Panc1 (cell line): ENCODE measurements around the gene CCDC178. TPM values are rescaled to one million over a fixed set of nuclear protein-coding genes. Genes with fewer than 3 reads are reported as not detected.

ENCODE experiments used
- ATAC-seq: fragments of 200-7000 bp; cut with Tn5 transposase; 2 replicates; pipeline ENCODE4 v1.9.1; 2020; ENCODE audit warnings: mild to moderate bottlenecking, moderate library complexity
- BruUV-seq: library from RNA; stranded (reverse); fragments of 400-500 nt; replicated peaks from 2 replicates; lab custom pipeline; 2021; lab: Mats Ljungman, UMichigan
- CTCF ChIA-PET: fragments of 300-600 bp; sonication (Branson Sonifier 250); formaldehyde crosslinking; loops from one replicate; lab custom pipeline; 2022; ENCODE audit warnings: antibody characterized with exemption; lab: Charles Lee
- POLR2A ChIA-PET: fragments of 300-600 bp; sonication (Branson Sonifier 250); formaldehyde crosslinking; loops from one replicate; lab custom pipeline; 2022; ENCODE audit warnings: antibody characterized with exemption; lab: Charles Lee
- DNase-seq: peaks from one replicate; pipeline ENCODE4 v3.0.0-alpha.2; 2010; ENCODE audit warnings: low read depth, low spot score
- H3K27ac ChIP-seq: 2 replicates; pipeline ENCODE4 v1.5.1; 2011; ENCODE audit warnings: mild to moderate bottlenecking, low read length, inconsistent platforms
- H3K27me3 ChIP-seq: fragments of 200-500 bp; sonication (Bioruptor generic); 2 replicates; pipeline ENCODE4 v1.6.0; 2014; ENCODE audit warnings: low read length, inconsistent platforms; ENCODE audit not compliant: control insufficient read depth, insufficient read depth
- H3K36me3 ChIP-seq: fragments of 200-500 bp; sonication (Bioruptor generic); 2 replicates; pipeline ENCODE4 v1.5.1; 2014; ENCODE audit warnings: inconsistent platforms, mild to moderate bottlenecking, low read length, moderate library complexity; ENCODE audit not compliant: control insufficient read depth, insufficient read depth
- H3K4me1 ChIP-seq: 2 replicates; pipeline ENCODE4 v1.5.1; 2011; ENCODE audit warnings: inconsistent platforms, mild to moderate bottlenecking, low read length, moderate library complexity; ENCODE audit not compliant: control insufficient read depth, insufficient read depth
- H3K4me3 ChIP-seq, 2 experiments: 2 replicates each; pipeline ENCODE4 v1.5.1; 2011 to 2012; ENCODE audit warnings: low read depth in 2 of 2, low read length in 2 of 2, mild to moderate bottlenecking in 2 of 2, inconsistent platforms in 1 of 2, moderate library complexity in 1 of 2
- H3K9me3 ChIP-seq: fragments of 200-500 bp; sonication (Bioruptor generic); 2 replicates; pipeline ENCODE4 v1.5.1; 2014; ENCODE audit warnings: low read depth, mild to moderate bottlenecking, inconsistent platforms, low read length, moderate library complexity; ENCODE audit not compliant: control insufficient read depth, insufficient read depth
- CTCF ChIP-seq: fragments of 450-650 bp; IDR thresholded peaks from 2 replicates; pipeline ENCODE4 v1.5.1; 2017; ENCODE audit warnings: mild to moderate bottlenecking
- POLR2AphosphoS5 ChIP-seq: IDR thresholded peaks from 2 replicates; pipeline ENCODE4 v1.6.1; 2012; ENCODE audit warnings: mild to moderate bottlenecking, low read depth, low read length, moderate library complexity
- REST ChIP-seq, 2 experiments: IDR thresholded peaks; 2 replicates each; pipeline ENCODE4 v1.6.1; 2011 to 2012; ENCODE audit warnings: low read depth in 2 of 2, control low read depth in 1 of 2, low read length in 1 of 2, mild to moderate bottlenecking in 1 of 2, moderate library complexity in 1 of 2; ENCODE audit not compliant: insufficient read depth in 1 of 2
- SIN3A ChIP-seq: IDR thresholded peaks from 2 replicates; pipeline ENCODE4 v1.6.1; 2012; ENCODE audit warnings: low read depth, mild to moderate bottlenecking, low read length, moderate library complexity, borderline replicate concordance; ENCODE audit not compliant: insufficient read depth
- TCF7L2 ChIP-seq: IDR thresholded peaks from 2 replicates; pipeline ENCODE4 v1.6.1; 2011; ENCODE audit warnings: mild to moderate bottlenecking, low read depth, low read length, inconsistent platforms
- in situ Hi-C: cut with HindIII; loops from 2 replicates; pipeline ENCODE4 v1.10.0; 2016; ENCODE audit warnings: low sequenced_read_pairs, low pct_unique_long_range_greater_than_20kb
- intact Hi-C: fragments of 100-400 bp; cut with micrococcal nuclease; formaldehyde crosslinking; loops from one replicate; pipeline ENCODE4 v1.10.0; 2022; ENCODE audit not compliant: unreplicated experiment
- total RNA-seq: library from RNA; stranded (reverse); gene quantifications from one replicate; pipeline ENCODE4 v1.2.1, GENCODE V29; 2021; ENCODE audit not compliant: unreplicated experiment

CCDC178 gene
- total RNA-seq, 1 experiment from 2014 or later = not detected

GRCh38 chr18:33010149-33010548, 430.4 kb downstream of the CCDC178 start:
- no peaks in the 10 kb centered on the region for H3K36me3 ChIP-seq
- TF ChIP-seq REST (IDR thresholded peaks at IDR 0.05; ENCODE audit: insufficient read depth in 1 of 2, low read depth in 2 of 2, low read length in 1 of 2) (no peak), POLR2AphosphoS5 (no peak), CTCF (no peak), SIN3A (no peak), TCF7L2 (no peak)
- no peak overlapping the region; the same call in 1 of the 2 replicates for H3K27ac ChIP-seq
- H3K4me1 ChIP-seq = peaks cover 3% of the 10 kb centered on the region; the same call in 1 of the 2 replicates
- intact Hi-C loops (no loop called here), in situ Hi-C loops (no loop called here)
- DNase-seq (no peak), ATAC-seq (no peak)
- no peak overlapping the region for H3K4me3 ChIP-seq
- no peaks in the 10 kb centered on the region for H3K27me3 ChIP-seq
- POLR2A ChIA-PET = no interaction called here
- BruUV-seq = no TSS peak
- CTCF ChIA-PET = no interaction called here
- H3K9me3 ChIP-seq = no peaks in the 10 kb centered on the region; the same call in 1 of the 2 replicates

- Histone ChIP-seq H3K36me3 (no peaks in the 10 kb centered on the region), H3K4me1 (no peaks in the 10 kb centered on the region), H3K27me3 (no peaks in the 10 kb centered on the region), H3K4me3 (no peak overlapping the region), H3K9me3 (peaks cover 3% of the 10 kb centered on the region; the same call in 1 of the 2 replicates), H3K27ac (no peak overlapping the region)
- ATAC-seq = no peak
- TF ChIP-seq POLR2AphosphoS5 = no peak
- no peak for TF ChIP-seq TCF7L2
- TF ChIP-seq REST (IDR thresholded peaks at IDR 0.05; ENCODE audit: insufficient read depth in 1 of 2, low read depth in 2 of 2, low read length in 1 of 2) = no peak
- TF ChIP-seq SIN3A = no peak
- no peak for TF ChIP-seq CTCF
- in situ Hi-C loops (no loop called here), intact Hi-C loops (no loop called here)
- DNase-seq = no peak
- CTCF ChIA-PET = no interaction called here
- POLR2A ChIA-PET = no interaction called here
- BruUV-seq = no TSS peak
Measured at GRCh38 chr18:32998921-32999320, 441.6 kb downstream of the CCDC178 start.
